HAP-1 (cell line): ENCODE data around the gene CFAP77.
A peak's percentile ranks its signal among the peaks of the same experiment; 100 is the strongest.
"Not testable (repeated sequence)": the region's sequence is repeated elsewhere in the genome, so short reads cannot be mapped to it uniquely, and the experiment has no call there.

Source experiments
- DNase-seq, 2 experiments: peaks; one replicate each; pipeline ENCODE4 v3.0.0-alpha.2; 2016 to 2020; ENCODE audit warnings: low spot score in 2 of 2
- H3K27me3 ChIP-seq: fragments of 250-450 bp; sonication (Bioruptor Pico); 2 replicates; pipeline ENCODE4 v1.5.1; 2020; ENCODE audit warnings: low read depth, mild to moderate bottlenecking, moderate library complexity
- H3K36me3 ChIP-seq: fragments of 250-450 bp; sonication (Bioruptor Pico); replicated peaks from 2 replicates; pipeline ENCODE4 v1.5.1; 2020; ENCODE audit warnings: mild to moderate bottlenecking
- H3K4me1 ChIP-seq: fragments of 250-450 bp; sonication (Bioruptor Pico); 2 replicates; pipeline ENCODE4 v1.5.1; 2020; ENCODE audit warnings: mild to moderate bottlenecking
- H3K4me3 ChIP-seq: fragments of 250-450 bp; sonication (Bioruptor Pico); 2 replicates; pipeline ENCODE4 v1.5.1; 2020; ENCODE audit warnings: mild to moderate bottlenecking, moderate library complexity
- H3K9me3 ChIP-seq: fragments of 250-450 bp; sonication (Bioruptor Pico); 2 replicates; pipeline ENCODE4 v1.5.1; 2020; ENCODE audit warnings: mild to moderate bottlenecking, moderate library complexity
- in situ Hi-C: fragments of 300-500 bp; cut with MboI; formaldehyde crosslinking; loops from 3 replicates; pipeline ENCODE4 v1.14.3; 2020; ENCODE audit warnings: low sequenced_read_pairs, inconsistent platforms, mixed read lengths

CFAP77 gene

GRCh38 chr9:132409828-132410528, at the start of gene CFAP77:
Gene CFAP77, plus strand, starts transcription at chr9:132410211. Its CDS starts 61 bp downstream, at chr9:132410272.
- DNase-seq: peak; percentile 50 to 66
- in situ Hi-C loops: loop anchor here (5.0 to 10.0 kb wide), 3 partner anchors 97 to 385 kb away; no protein-coding TSS in a partner anchor
- Histone ChIP-seq H3K36me3 (no peaks in the 10 kb centered on the region), H3K4me1 (peaks cover 14% of the 10 kb centered on the region), H3K4me3 (peak within 1 kb of the TSS; percentile 43), H3K27me3 (peaks cover 19% of the 10 kb centered on the region), H3K9me3 (no peaks in the 10 kb centered on the region)

GRCh38 chr9:132364068-132364467, 45.9 kb upstream of the CFAP77 start:
- in situ Hi-C loops: no loop called here
- Histone ChIP-seq H3K4me1 (no peaks in the 10 kb centered on the region), H3K36me3 (no peaks in the 10 kb centered on the region), H3K9me3 (no peaks in the 10 kb centered on the region), H3K27me3 (no peaks in the 10 kb centered on the region), H3K4me3 (no peak overlapping the region)
- DNase-seq: no peak

GRCh38 chr9:132365986-132366385, 44.0 kb upstream of the CFAP77 start:
- in situ Hi-C loops: no loop called here
- Histone ChIP-seq H3K36me3 (no peaks in the 10 kb centered on the region), H3K27me3 (no peaks in the 10 kb centered on the region), H3K9me3 (no peaks in the 10 kb centered on the region), H3K4me1 (no peaks in the 10 kb centered on the region), H3K4me3 (no peak overlapping the region)
- no peak for DNase-seq

DNA sequence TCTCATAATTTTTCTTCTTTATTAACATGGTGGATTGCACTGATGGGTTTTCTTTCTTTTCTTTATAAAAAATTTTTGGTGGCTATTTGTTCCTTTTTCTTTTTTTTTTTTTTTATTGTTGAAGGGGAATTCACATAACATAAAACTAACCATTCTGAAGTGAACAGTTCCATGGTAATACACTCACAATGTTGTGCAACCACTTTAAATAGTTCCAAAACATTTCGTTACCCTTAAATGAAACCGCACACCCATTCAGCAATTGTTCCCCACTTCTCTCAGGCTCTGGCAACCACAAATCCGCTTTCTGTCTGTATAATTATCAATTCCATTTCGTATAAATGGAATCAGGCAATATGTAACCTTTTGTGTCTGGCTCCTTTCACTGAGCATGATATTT, 43.5 kb upstream of the CFAP77 start:
- no peaks in the 10 kb centered on the region for H3K4me1 ChIP-seq
- in situ Hi-C loops: no loop called here
- H3K27me3 ChIP-seq: no peaks in the 10 kb centered on the region
- H3K4me3 ChIP-seq: no peak overlapping the region
- no peaks in the 10 kb centered on the region for H3K9me3 ChIP-seq
- no peak for DNase-seq
- no peaks in the 10 kb centered on the region for H3K36me3 ChIP-seq

DNA sequence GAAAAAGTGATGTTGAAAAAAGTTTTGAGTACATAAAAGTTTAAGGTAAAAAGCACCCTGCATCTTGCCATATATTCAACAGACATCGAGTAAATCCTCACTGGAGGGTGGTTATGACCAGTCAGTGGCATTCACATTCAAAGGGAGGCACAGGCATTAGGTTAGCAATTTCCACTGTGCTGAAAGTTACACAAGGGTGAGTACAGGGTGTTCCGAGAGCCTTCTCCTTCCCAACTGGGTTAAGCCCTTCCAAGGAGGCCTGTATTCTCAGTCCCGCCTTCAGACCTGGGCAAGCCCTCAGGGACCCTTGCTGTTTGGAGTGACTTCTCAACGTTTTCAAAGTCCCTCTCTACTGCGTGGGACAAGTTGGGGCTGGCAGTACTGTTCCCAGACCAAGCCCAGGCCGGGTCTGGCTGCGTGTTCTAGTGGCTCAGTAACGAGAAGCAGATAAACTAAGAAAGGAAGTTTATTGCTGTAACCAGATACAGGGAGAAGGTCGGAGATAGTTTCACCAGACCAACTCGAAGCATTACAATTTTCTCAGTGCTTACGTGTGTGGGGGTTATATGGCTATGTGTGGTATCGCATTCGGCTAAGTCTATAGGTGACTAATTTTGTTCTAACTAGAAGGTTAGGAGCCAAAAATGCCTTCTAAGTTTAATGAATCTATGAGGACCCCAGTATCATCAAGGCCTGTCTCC, 42.2 kb upstream of the CFAP77 start:
- no peaks in the 10 kb centered on the region for H3K9me3 ChIP-seq
- H3K4me3 ChIP-seq: no peak overlapping the region
- in situ Hi-C loops: no loop called here
- H3K27me3 ChIP-seq: no peaks in the 10 kb centered on the region
- no peak for DNase-seq
- H3K36me3 ChIP-seq: no peaks in the 10 kb centered on the region
- no peaks in the 10 kb centered on the region for H3K4me1 ChIP-seq

DNA sequence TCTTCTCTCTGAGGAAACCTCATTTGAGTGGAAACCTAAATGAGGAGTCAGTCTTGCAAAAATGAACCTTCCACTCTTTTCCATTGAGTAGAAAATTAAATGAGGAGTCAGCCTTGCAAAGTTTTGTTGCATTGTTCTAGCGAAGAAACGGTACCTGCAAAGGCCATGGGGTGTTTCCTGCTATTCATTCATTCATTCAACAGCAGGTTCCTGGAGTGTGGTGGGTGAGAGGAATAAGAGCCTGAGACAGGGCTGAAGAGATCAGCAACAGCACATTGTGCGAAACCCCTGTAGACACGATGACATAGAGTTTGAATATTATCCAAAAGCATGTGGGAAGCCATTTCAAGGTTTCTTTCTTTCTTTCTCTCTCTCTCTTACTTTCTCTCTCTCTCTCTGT, 40.6 kb upstream of the CFAP77 start:
- no peak for DNase-seq
- H3K9me3 ChIP-seq: no peaks in the 10 kb centered on the region
- H3K36me3 ChIP-seq: no peaks in the 10 kb centered on the region
- H3K4me3 ChIP-seq: no peak overlapping the region
- no peaks in the 10 kb centered on the region for H3K4me1 ChIP-seq
- no peaks in the 10 kb centered on the region for H3K27me3 ChIP-seq
- in situ Hi-C loops: no loop called here

DNA sequence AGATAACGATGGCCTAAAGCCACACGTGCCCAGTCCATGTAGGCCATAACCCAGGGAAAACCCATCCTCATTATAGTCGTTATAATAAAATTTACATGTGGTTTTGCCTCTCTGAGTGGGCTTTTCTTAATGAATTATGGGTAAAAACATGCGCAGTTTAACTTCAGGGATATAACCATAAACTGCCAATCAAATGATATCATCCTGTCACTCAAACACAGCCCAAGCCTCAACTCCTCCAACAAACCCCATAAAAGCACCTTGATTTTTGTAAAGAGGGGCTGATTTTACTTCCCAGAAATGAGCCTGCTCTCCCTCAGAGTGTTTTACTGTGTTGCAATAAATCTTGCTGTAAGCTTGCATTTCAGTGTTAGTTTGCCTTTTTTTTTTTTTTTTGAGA, 39.4 kb upstream of the CFAP77 start:
- H3K4me1 ChIP-seq: no peaks in the 10 kb centered on the region
- in situ Hi-C loops: no loop called here
- DNase-seq: no peak

DNA sequence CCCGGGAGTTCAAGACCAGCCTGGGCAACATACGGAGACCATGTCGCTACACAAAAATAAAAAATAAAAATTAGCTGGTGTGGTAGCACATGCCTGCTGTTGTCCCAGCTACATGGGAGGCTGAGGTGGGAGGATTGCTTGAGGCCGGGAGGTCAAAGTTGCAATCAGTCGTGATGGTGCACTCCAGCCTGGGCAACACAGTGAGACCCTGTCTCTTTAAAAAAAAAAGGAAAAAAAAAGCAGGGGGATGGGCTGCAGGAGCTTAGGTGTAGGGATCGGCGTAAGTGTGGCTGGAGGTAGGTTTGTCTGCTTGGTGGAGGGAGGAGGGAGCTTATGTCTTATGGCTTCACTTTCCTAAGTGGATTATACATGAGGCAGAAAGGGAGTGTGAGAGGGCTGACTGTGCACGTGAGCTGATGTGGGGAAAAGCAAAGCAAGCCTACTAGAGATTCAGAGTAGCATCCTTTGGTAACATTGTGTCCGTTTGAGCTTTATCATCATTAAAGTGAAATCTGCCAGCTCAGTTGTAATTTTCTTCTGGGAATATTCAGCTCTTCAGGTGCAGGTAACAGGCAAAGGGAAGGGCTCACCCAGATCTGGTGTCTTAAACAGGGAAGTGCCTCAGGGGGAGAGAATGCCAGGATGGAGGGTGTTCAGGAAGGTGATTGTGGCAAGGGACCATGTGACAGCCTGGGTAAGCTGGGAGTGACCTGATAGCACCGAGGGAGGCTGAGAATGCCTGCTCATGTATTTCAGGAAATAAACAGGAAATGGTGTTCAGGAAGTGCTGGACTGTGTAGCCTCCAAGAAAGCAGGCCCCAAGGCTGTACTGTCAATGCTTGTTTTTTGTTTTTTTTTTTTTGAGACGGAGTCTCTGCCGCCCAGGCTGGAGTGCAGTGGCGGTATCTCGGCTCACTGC, 37.6 kb upstream of the CFAP77 start:
- no peaks in the 10 kb centered on the region for H3K27me3 ChIP-seq
- H3K4me1 ChIP-seq: no peaks in the 10 kb centered on the region
- no peak overlapping the region for H3K4me3 ChIP-seq
- peaks cover 5% of the 10 kb centered on the region for H3K36me3 ChIP-seq
- no peaks in the 10 kb centered on the region for H3K9me3 ChIP-seq
- DNase-seq: no peak
- in situ Hi-C loops: no loop called here

More for the DNA sequence above, 39.4 kb upstream of the CFAP77 start:
- H3K4me3 ChIP-seq: no peak overlapping the region
- H3K27me3 ChIP-seq: no peaks in the 10 kb centered on the region
- H3K9me3 ChIP-seq: no peaks in the 10 kb centered on the region
- peaks cover under 1% of the 10 kb centered on the region; the same call in 1 of the 2 replicates for H3K36me3 ChIP-seq

DNA sequence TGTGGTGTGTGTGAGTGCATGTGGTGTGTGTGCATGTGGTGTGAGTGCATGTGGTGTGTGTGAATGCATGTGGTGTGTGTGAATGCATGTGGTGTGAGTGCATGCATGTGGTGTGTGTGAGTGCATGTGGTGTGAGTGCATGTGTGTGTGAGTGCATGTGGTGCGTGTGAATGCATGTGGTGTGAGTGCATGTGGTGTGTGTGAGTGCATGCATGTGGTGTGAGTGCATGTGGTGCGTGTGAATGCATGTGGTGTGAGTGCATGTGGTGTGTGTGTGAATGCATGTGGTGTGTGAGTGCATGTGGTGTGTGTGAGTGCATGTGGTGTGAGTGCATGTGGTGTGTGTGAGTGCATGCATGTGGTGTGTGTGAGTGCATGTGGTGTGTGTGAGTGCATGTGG, 32.2 kb upstream of the CFAP77 start:
- DNase-seq: not testable (repeated sequence)

DNA sequence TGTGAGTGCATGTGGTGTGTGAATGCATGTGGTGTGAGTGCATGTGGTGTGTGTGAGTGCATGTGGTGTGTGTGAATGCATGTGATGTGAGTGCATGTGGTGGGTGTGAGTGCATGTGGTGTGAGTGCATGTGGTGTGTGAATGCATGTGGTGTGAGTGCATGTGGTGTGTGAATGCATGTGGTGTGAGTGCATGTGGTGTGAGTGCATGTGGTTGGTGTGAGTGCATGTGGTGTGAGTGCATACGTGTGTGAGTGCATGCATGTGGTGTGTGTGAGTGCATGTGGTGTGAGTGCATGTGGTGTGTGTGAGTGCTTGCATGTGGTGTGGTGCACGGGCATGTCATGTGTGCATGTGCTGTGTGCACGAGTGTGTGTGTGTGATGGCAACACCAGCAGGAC, 31.6 kb upstream of the CFAP77 start:
- not testable (repeated sequence) for H3K4me1 ChIP-seq

More for the DNA sequence above, 32.2 kb upstream of the CFAP77 start:
- H3K27me3 ChIP-seq, H3K4me3 ChIP-seq, in situ Hi-C loops, H3K9me3 ChIP-seq, H3K4me1 ChIP-seq: not testable (repeated sequence)
- H3K36me3 ChIP-seq: peaks cover 25% of the 10 kb centered on the region

GRCh38 chr9:132381966-132382541, 28.0 kb upstream of the CFAP77 start:
- DNase-seq: no peak
- in situ Hi-C loops: no loop called here
- Histone ChIP-seq H3K36me3 (peaks cover 49% of the 10 kb centered on the region), H3K27me3 (no peaks in the 10 kb centered on the region), H3K9me3 (no peaks in the 10 kb centered on the region), H3K4me1 (no peaks in the 10 kb centered on the region), H3K4me3 (no peak overlapping the region)

More for the DNA sequence above, 31.6 kb upstream of the CFAP77 start:
- H3K36me3 ChIP-seq: peaks cover 28% of the 10 kb centered on the region
- in situ Hi-C loops, H3K4me3 ChIP-seq, H3K27me3 ChIP-seq, DNase-seq, H3K9me3 ChIP-seq: not testable (repeated sequence)

GRCh38 chr9:132383462-132383883, 26.5 kb upstream of the CFAP77 start:
- peaks cover 57% of the 10 kb centered on the region for H3K36me3 ChIP-seq
- no peak for DNase-seq
- in situ Hi-C loops: no loop called here
- no peak overlapping the region for H3K4me3 ChIP-seq
- no peaks in the 10 kb centered on the region for H3K4me1 ChIP-seq
- no peaks in the 10 kb centered on the region for H3K27me3 ChIP-seq
- no peaks in the 10 kb centered on the region for H3K9me3 ChIP-seq

- Histone ChIP-seq H3K27me3 (no peaks in the 10 kb centered on the region), H3K4me1 (no peaks in the 10 kb centered on the region), H3K36me3 (peaks cover 56% of the 10 kb centered on the region), H3K9me3 (no peaks in the 10 kb centered on the region), H3K4me3 (no peak overlapping the region)
- in situ Hi-C loops: no loop called here
- DNase-seq: no peak
Measured at GRCh38 chr9:132384376-132384775, 25.6 kb upstream of the CFAP77 start.
